H9 (cell line): ENCODE data around the gene SLC9A9. TPM values are rescaled to one million over a fixed set of nuclear protein-coding genes. Genes with fewer than 3 reads are reported as not detected.

Experiments
- DNase-seq: peaks from one replicate; pipeline ENCODE4 v3.0.0-alpha.2; 2017
- H2AFZ ChIP-seq: one replicate; pipeline ENCODE4 v1.6.1; 2013; ENCODE audit warnings: mild to moderate bottlenecking, low read length, control low read depth, moderate library complexity
- H2AK5ac ChIP-seq: 2 replicates; pipeline ENCODE4 v1.6.1; 2013; ENCODE audit warnings: low read length, control low read depth, mixed read lengths; ENCODE audit not compliant: insufficient read length
- H2BK120ac ChIP-seq: one replicate; pipeline ENCODE4 v1.6.1; 2013; ENCODE audit warnings: low read depth, mild to moderate bottlenecking, low read length, control low read depth, inconsistent platforms; ENCODE audit not compliant: poor library complexity, severe bottlenecking
- H2BK12ac ChIP-seq: 2 replicates; pipeline ENCODE4 v1.6.1; 2013; ENCODE audit warnings: low read length, control low read depth, mixed read lengths, low read depth; ENCODE audit not compliant: insufficient read length
- H2BK15ac ChIP-seq: 2 replicates; pipeline ENCODE4 v1.6.1; 2013; ENCODE audit warnings: low read depth, low read length, control low read depth
- H2BK20ac ChIP-seq: one replicate; pipeline ENCODE4 v1.6.1; 2013; ENCODE audit warnings: low read depth, mild to moderate bottlenecking, low read length, control low read depth, inconsistent platforms; ENCODE audit not compliant: poor library complexity, severe bottlenecking
- H2BK5ac ChIP-seq: 2 replicates; pipeline ENCODE4 v1.6.1; 2013; ENCODE audit warnings: low read length, control low read depth, mixed read lengths; ENCODE audit not compliant: insufficient read length
- H3K14ac ChIP-seq: 2 replicates; pipeline ENCODE4 v1.6.1; 2013; ENCODE audit warnings: low read length, control low read depth; ENCODE audit not compliant: insufficient read depth
- H3K18ac ChIP-seq: 2 replicates; pipeline ENCODE4 v1.6.1; 2013; ENCODE audit warnings: low read depth, mild to moderate bottlenecking, mixed read lengths, low read length, control low read depth; ENCODE audit not compliant: insufficient read length
- H3K23ac ChIP-seq: 2 replicates; pipeline ENCODE4 v1.6.1; 2013; ENCODE audit warnings: low read length, control low read depth, mixed read lengths, low read depth; ENCODE audit not compliant: insufficient read length
- H3K23me2 ChIP-seq: 2 replicates; pipeline ENCODE4 v1.6.1; 2013; ENCODE audit warnings: low read depth, mild to moderate bottlenecking, mixed read lengths, low read length, control low read depth; ENCODE audit not compliant: insufficient read length, poor library complexity, severe bottlenecking
- H3K27ac ChIP-seq: 2 replicates; pipeline ENCODE4 v1.5.1; 2013; ENCODE audit warnings: low read length, control low read depth, mixed read lengths, low read depth; ENCODE audit not compliant: insufficient read length
- H3K27me3 ChIP-seq: 2 replicates; pipeline ENCODE4 v1.6.1; 2013; ENCODE audit warnings: low read length, control low read depth, inconsistent platforms; ENCODE audit not compliant: insufficient read depth
- H3K4ac ChIP-seq: 2 replicates; pipeline ENCODE4 v1.6.1; 2013; ENCODE audit warnings: low read depth, mild to moderate bottlenecking, control low read depth, inconsistent platforms, low read length, moderate library complexity
- H3K4me1 ChIP-seq: 2 replicates; pipeline ENCODE4 v1.6.1; 2013; ENCODE audit warnings: low read length, control low read depth, inconsistent platforms; ENCODE audit not compliant: insufficient read depth
- H3K4me2 ChIP-seq: 2 replicates; pipeline ENCODE4 v1.6.1; 2013; ENCODE audit warnings: low read length, control low read depth, mixed read lengths; ENCODE audit not compliant: insufficient read length, insufficient read depth
- H3K56ac ChIP-seq: 2 replicates; pipeline ENCODE4 v1.6.1; 2013; ENCODE audit warnings: low read depth, mild to moderate bottlenecking, mixed read lengths, low read length, control low read depth; ENCODE audit not compliant: insufficient read length
- H3K79me1 ChIP-seq: 2 replicates; pipeline ENCODE4 v1.6.1; 2013; ENCODE audit warnings: low read depth, mild to moderate bottlenecking, moderate library complexity, low read length, control low read depth, inconsistent platforms; ENCODE audit not compliant: insufficient read depth, poor library complexity, severe bottlenecking
- H3K79me2 ChIP-seq: 2 replicates; pipeline ENCODE4 v1.6.1; 2013; ENCODE audit warnings: low read length, control low read depth, inconsistent platforms; ENCODE audit not compliant: insufficient read depth
- H3K9ac ChIP-seq: 2 replicates; pipeline ENCODE4 v1.6.1; 2013; ENCODE audit warnings: low read length, control low read depth, mixed read lengths; ENCODE audit not compliant: insufficient read length; ENCODE audit errors: extremely low read depth
- H3K9me3 ChIP-seq: one replicate; pipeline ENCODE4 v1.6.1; 2013; ENCODE audit warnings: low read depth, low read length, inconsistent platforms; ENCODE audit not compliant: control insufficient read depth
- H3T11ph ChIP-seq: one replicate; pipeline ENCODE4 v1.6.1; 2013; ENCODE audit warnings: mild to moderate bottlenecking, low read length, control low read depth, inconsistent platforms
- H4K20me1 ChIP-seq: one replicate; pipeline ENCODE4 v1.6.1; 2013; ENCODE audit not compliant: control insufficient read depth, insufficient read length, insufficient read depth
- H4K5ac ChIP-seq: 2 replicates; pipeline ENCODE4 v1.6.1; 2013; ENCODE audit warnings: low read depth, mild to moderate bottlenecking, mixed read lengths, low read length, control low read depth; ENCODE audit not compliant: insufficient read length
- H4K8ac ChIP-seq: replicated peaks from 2 replicates; pipeline ENCODE4 v1.6.1; 2013; ENCODE audit warnings: low read length, control low read depth, mixed read lengths, low read depth; ENCODE audit not compliant: insufficient read length
- H4K91ac ChIP-seq: 2 replicates; pipeline ENCODE4 v1.6.1; 2013; ENCODE audit warnings: low read depth, mild to moderate bottlenecking, moderate library complexity, mixed read lengths, low read length, control low read depth; ENCODE audit not compliant: insufficient read length
- H3K27ac Mint-ChIP-seq, 3 experiments: 2 replicates in 2 of 3; 3 replicates in 1 of 3; pipeline ENCODE4 v1.8.0; 2020 to 2021; ENCODE audit warnings: mixed read lengths in 3 of 3, mild to moderate bottlenecking in 1 of 3, moderate library complexity in 1 of 3
- H3K27me3 Mint-ChIP-seq: 2 replicates; pipeline ENCODE4 v1.8.0; 2021; ENCODE audit warnings: low read depth, mild to moderate bottlenecking, moderate library complexity, mixed read lengths
- H3K36me3 Mint-ChIP-seq, 3 experiments: 2 replicates in 2 of 3; 3 replicates in 1 of 3; pipeline ENCODE4 v1.8.0; 2020 to 2021; ENCODE audit warnings: low read depth in 3 of 3, mixed read lengths in 3 of 3; ENCODE audit not compliant: insufficient read depth in 1 of 3
- H3K4me1 Mint-ChIP-seq, 2 experiments: 2 replicates each; pipeline ENCODE4 v1.8.0; 2020; ENCODE audit warnings: mixed read lengths in 2 of 2
- H3K4me3 Mint-ChIP-seq, 2 experiments: 2 replicates in 1 of 2; 3 replicates in 1 of 2; pipeline ENCODE4 v1.8.0; 2020 to 2021; ENCODE audit warnings: mild to moderate bottlenecking in 2 of 2, mixed read lengths in 2 of 2, moderate library complexity in 1 of 2
- H3K9me3 Mint-ChIP-seq, 2 experiments: 2 replicates in 1 of 2; 3 replicates in 1 of 2; pipeline ENCODE4 v1.8.0; 2020; ENCODE audit warnings: mild to moderate bottlenecking in 2 of 2, mixed read lengths in 2 of 2, moderate library complexity in 1 of 2
- CTCF ChIP-seq: fragments of 200-600 bp; sonication (generic); conservative IDR thresholded peaks from 3 replicates; pipeline ENCODE4 v1.8.0; 2021; ENCODE audit warnings: antibody characterized with exemption, mild to moderate bottlenecking
- WGBS: extraction: QIAGEN DNeasy Blood & Tissue Kit; methylation state at CpG from one replicate; pipeline ENCODE4 v1.1.7; 2013; ENCODE audit warnings: missing lambda C conversion rate, low lambda C conversion rate, mixed read lengths; ENCODE audit not compliant: insufficient read length; ENCODE audit errors: extremely low coverage; 5-methylcytosine and 5-hydroxymethylcytosine counted together
- total RNA-seq: library from RNA; stranded (reverse); gene quantifications from 2 replicates; pipeline ENCODE4 v1.2.1, GENCODE V29; 2021

Gene SLC9A9
- total RNA-seq, 1 experiment from 2014 or later: 0.35 TPM

GRCh38 chr3:143736205-143736997 is 111.9 kb downstream of the SLC9A9 start:
- no peak overlapping the region for H2AFZ ChIP-seq
- H4K5ac ChIP-seq: no peak overlapping the region
- no peak overlapping the region for H3K27ac ChIP-seq
- Mint-ChIP-seq H3K27me3 (no peaks in the 10 kb centered on the region), H3K9me3 (no peaks in the 10 kb centered on the region), H3K27ac (no peak overlapping the region), H3K4me1 (no peaks in the 10 kb centered on the region), H3K4me3 (no peak overlapping the region), H3K36me3 (no peaks in the 10 kb centered on the region)
- no peak for DNase-seq
- no peaks in the 10 kb centered on the region for H3K27me3 ChIP-seq
- no peak overlapping the region for H3K18ac ChIP-seq
- H3K9me3 ChIP-seq: no peaks in the 10 kb centered on the region
- H2BK15ac ChIP-seq: no peak overlapping the region
- no peak overlapping the region for H2AK5ac ChIP-seq
- H3K4me1 ChIP-seq: no peaks in the 10 kb centered on the region
- H3K56ac ChIP-seq: no peak overlapping the region
- no peaks in the 10 kb centered on the region for H3K79me2 ChIP-seq
- H2BK12ac ChIP-seq: no peak overlapping the region
- no peak overlapping the region for H2BK20ac ChIP-seq
- whole genome bisulfite sequencing: no CpG with 5 or more reads among the region's 5 CpGs
- H4K20me1 ChIP-seq: no peaks in the 10 kb centered on the region
- H3T11ph ChIP-seq: no peak overlapping the region
- H3K4ac ChIP-seq: no peak overlapping the region
- H4K8ac ChIP-seq: no peak overlapping the region
- H3K9ac ChIP-seq: no peak overlapping the region
- H3K4me2 ChIP-seq: no peak overlapping the region
- TF ChIP-seq CTCF: no peak
- no peak overlapping the region for H2BK120ac ChIP-seq
- H2BK5ac ChIP-seq: no peak overlapping the region
- no peak overlapping the region for H4K91ac ChIP-seq
- H3K14ac ChIP-seq: no peak overlapping the region
- H3K23ac ChIP-seq: no peak overlapping the region
- H3K79me1 ChIP-seq: no peaks in the 10 kb centered on the region
- no peaks in the 10 kb centered on the region for H3K23me2 ChIP-seq
